K562 (cell line): Measurements from ENCODE around the gene SPATA32. TPM values are rescaled to one million over a fixed set of nuclear protein-coding genes. Genes with fewer than 3 reads are reported as not detected.

Experiments
- ATF7 ChIP-seq: fragments of 450-650 bp; IDR thresholded peaks from 2 replicates; pipeline ENCODE4 v1.7.1; 2014; ENCODE audit warnings: mild to moderate bottlenecking, moderate library complexity
- CREBBP ChIP-seq: IDR thresholded peaks from one replicate; pipeline ENCODE4 v1.6.1; 2012; ENCODE audit warnings: low read depth, mild to moderate bottlenecking, control low read depth, inconsistent platforms, low read length
- FOXK1 ChIP-seq: sonication (generic); formaldehyde crosslinking; IDR thresholded peaks from 2 replicates; pipeline ENCODE4 v1.8.0; 2022; ENCODE audit warnings: missing genetic modification reagents, mild to moderate bottlenecking, borderline replicate concordance
- MTF1 ChIP-seq: fragments of 250-450 bp; sonication (Bioruptor Pico); IDR thresholded peaks from 2 replicates; pipeline ENCODE4 v1.9.0; 2021; ENCODE audit warnings: moderate library complexity, mild to moderate bottlenecking, inconsistent platforms, borderline replicate concordance
- MYC ChIP-seq, 2 experiments: fragments of 250-450 bp in 1 of 2; sonication (Bioruptor Pico) in 1 of 2; IDR thresholded peaks; 2 replicates each; pipeline versions ENCODE4 v1.5.1 to v1.6.1; 2012 to 2021; ENCODE audit warnings: low read depth in 2 of 2, borderline replicate concordance in 1 of 2, improper control_type of control experiment in 1 of 2, low read length in 1 of 2, mild to moderate bottlenecking in 1 of 2, moderate library complexity in 1 of 2
- NFRKB ChIP-seq: fragments of 450-650 bp; IDR thresholded peaks from 2 replicates; pipeline ENCODE4 v1.6.1; 2016; ENCODE audit warnings: low read depth
- PTBP1 ChIP-seq: fragments of 200-400 bp; formaldehyde crosslinking; IDR thresholded peaks from 2 replicates; pipeline ENCODE4 v1.6.1; 2017; ENCODE audit warnings: low read depth, low read length
- TEAD1 ChIP-seq, 2 experiments: fragments of 450-650 bp in 1 of 2; sonication (generic) in 1 of 2; formaldehyde crosslinking; IDR thresholded peaks; 2 replicates each; pipeline versions ENCODE4 v1.4.0 to v1.8.0; 2020 to 2022; ENCODE audit warnings: mild to moderate bottlenecking in 2 of 2, missing genetic modification reagents in 1 of 2
- YY1 ChIP-seq, 3 experiments: IDR thresholded peaks; 2 replicates each; pipeline ENCODE4 v1.6.1; 2011; ENCODE audit warnings: low read length in 2 of 3, mild to moderate bottlenecking in 2 of 3, moderate library complexity in 2 of 3, borderline replicate concordance in 1 of 3, control low read depth in 1 of 3, low read depth in 1 of 3; ENCODE audit not compliant: insufficient read depth in 3 of 3, insufficient replicate concordance in 2 of 3, control insufficient read depth in 1 of 3, insufficient read length in 1 of 3; ENCODE audit errors: extremely low read depth in 1 of 3
- ZFPM2 ChIP-seq: fragments of 250-450 bp; sonication (Bioruptor Pico); IDR thresholded peaks from 2 replicates; pipeline ENCODE4 v1.5.1; 2022; ENCODE audit warnings: mild to moderate bottlenecking
- ZNF311 ChIP-seq: fragments of 250-450 bp; sonication (Bioruptor Pico); IDR thresholded peaks from 2 replicates; pipeline ENCODE4 v1.4.0; 2020; ENCODE audit warnings: mild to moderate bottlenecking, moderate library complexity
- ZZZ3 ChIP-seq: fragments of 450-650 bp; IDR thresholded peaks from 2 replicates; pipeline ENCODE4 v1.6.1; 2016; ENCODE audit warnings: antibody characterized with exemption, mild to moderate bottlenecking, moderate library complexity
- polyA plus RNA-seq, 8 experiments: library from polyadenylated mRNA; depleted of rRNA in 4 of 8; stranded (reverse) in 5 of 8; unstranded in 3 of 8; fragments of >200 nt; fragmentation: Nextera tagmentation in 2 of 8; fragmentation: Illumina TruSeq in 1 of 8; extraction: Ambion mirVana in 2 of 8; extraction: Trizol in 1 of 8; gene quantifications; 2 replicates each; pipeline versions ENCODE4 v1.2.1 to v1.2.3, GENCODE V29; 2011 to 2014; ENCODE audit warnings: inconsistent platforms in 1 of 8, missing spikeins in 1 of 8
- total RNA-seq, 7 experiments: library from RNA; depleted of rRNA in 6 of 7; stranded (reverse); fragments of >200 nt in 6 of 7; fragmentation: Illumina TruSeq in 2 of 7; extraction: Trizol in 2 of 7; gene quantifications; 2 replicates each; pipeline versions ENCODE4 v1.2.1 to v1.2.3, GENCODE V29; 2011 to 2021; ENCODE audit warnings: low replicate concordance in 1 of 7
- TF ChIP-seq, protein P1 (sequence below), 2 experiments: fragments of 450-650 bp in 1 of 2; IDR thresholded peaks; 2 replicates each; pipeline ENCODE4 v1.6.1; 2011 to 2017; ENCODE audit warnings: low read depth in 2 of 2, antibody characterized with exemption in 1 of 2, borderline replicate concordance in 1 of 2, low read length in 1 of 2, mild to moderate bottlenecking in 1 of 2, mixed read lengths in 1 of 2; ENCODE audit not compliant: control insufficient read depth in 1 of 2
- TF ChIP-seq, protein P2 (sequence below): fragments of 450-650 bp; IDR thresholded peaks from 2 replicates; pipeline ENCODE4 v1.6.1; 2018; ENCODE audit not compliant: partially characterized antibody
- TF ChIP-seq, protein P3 (sequence below): sonication (generic); formaldehyde crosslinking; IDR thresholded peaks from 2 replicates; pipeline ENCODE4 v1.8.0; 2022; ENCODE audit warnings: missing genetic modification reagents, mild to moderate bottlenecking, borderline replicate concordance

SPATA32 gene
- total and polyA plus RNA-seq, 9 of the 15 experiments (the other 6 are each of a cell fraction or from before 2014, with no cell fraction given) = 0.03 to 0.06 TPM; not detected in 7

DNA sequence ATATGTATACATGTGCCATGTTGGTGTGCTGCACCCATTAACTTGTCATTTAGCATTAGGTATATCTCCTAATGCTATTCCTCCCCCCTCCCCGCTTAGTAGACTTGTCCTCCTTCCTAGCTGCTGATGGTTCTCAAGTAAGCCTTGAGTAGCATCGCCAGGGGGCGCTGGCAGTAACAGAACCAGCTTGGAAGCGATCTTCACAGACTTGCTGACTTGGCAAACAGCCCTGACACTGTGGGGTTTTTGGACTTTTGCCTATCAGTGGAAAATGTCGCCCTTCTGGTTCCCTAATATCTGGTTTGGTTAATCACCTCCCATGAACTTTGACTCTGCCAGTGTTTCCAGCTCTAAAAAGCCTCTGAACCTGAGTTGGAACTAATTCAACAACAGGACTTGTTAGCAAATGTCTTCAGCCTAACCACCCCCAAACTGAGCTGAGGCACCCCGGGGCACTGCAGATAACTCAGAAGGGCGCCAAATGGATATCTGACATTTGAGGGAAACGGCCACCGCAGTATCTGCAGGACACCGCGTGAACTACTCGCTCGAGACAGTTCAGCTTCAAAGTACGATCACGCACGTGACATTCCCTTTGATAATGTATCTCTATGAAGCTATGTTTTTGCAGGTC is 15.4 kb upstream of the SPATA32 start (continued):
- TF ChIP-seq, protein P1, sequence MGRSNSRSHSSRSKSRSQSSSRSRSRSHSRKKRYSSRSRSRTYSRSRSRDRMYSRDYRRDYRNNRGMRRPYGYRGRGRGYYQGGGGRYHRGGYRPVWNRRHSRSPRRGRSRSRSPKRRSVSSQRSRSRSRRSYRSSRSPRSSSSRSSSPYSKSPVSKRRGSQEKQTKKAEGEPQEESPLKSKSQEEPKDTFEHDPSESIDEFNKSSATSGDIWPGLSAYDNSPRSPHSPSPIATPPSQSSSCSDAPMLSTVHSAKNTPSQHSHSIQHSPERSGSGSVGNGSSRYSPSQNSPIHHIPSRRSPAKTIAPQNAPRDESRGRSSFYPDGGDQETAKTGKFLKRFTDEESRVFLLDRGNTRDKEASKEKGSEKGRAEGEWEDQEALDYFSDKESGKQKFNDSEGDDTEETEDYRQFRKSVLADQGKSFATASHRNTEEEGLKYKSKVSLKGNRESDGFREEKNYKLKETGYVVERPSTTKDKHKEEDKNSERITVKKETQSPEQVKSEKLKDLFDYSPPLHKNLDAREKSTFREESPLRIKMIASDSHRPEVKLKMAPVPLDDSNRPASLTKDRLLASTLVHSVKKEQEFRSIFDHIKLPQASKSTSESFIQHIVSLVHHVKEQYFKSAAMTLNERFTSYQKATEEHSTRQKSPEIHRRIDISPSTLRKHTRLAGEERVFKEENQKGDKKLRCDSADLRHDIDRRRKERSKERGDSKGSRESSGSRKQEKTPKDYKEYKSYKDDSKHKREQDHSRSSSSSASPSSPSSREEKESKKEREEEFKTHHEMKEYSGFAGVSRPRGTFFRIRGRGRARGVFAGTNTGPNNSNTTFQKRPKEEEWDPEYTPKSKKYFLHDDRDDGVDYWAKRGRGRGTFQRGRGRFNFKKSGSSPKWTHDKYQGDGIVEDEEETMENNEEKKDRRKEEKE (IDR thresholded peaks at IDR 0.05; ENCODE audit: borderline replicate concordance in 1 of 2, control insufficient read depth in 1 of 2, low read depth in 2 of 2, low read length in 1 of 2) = no peak
- TF ChIP-seq ZZZ3 (no peak), YY1 (IDR thresholded peaks at IDR 0.05; ENCODE audit: borderline replicate concordance in 1 of 3, control insufficient read depth in 1 of 3, extremely low read depth in 1 of 3, insufficient read depth in 3 of 3, insufficient read length in 1 of 3, insufficient replicate concordance in 2 of 3, low read depth in 1 of 3, low read length in 2 of 3) (peak in 2 of 3 experiments; percentile 5 to 51), NFRKB (no peak), ZFPM2 (CRISPR knock-in tag) (no peak), FOXK1 (CRISPR knock-in tag) (no peak), ZNF311 (CRISPR knock-in tag) (no peak), MYC (IDR thresholded peaks at IDR 0.05; ENCODE audit: low read depth, low read length) (0 out of 2 replicates have a peak, but pooled peaks have one; percentile 15), MYC (CRISPR knock-in tag; IDR thresholded peaks at IDR 0.05; ENCODE audit: borderline replicate concordance, low read depth) (no peak), CREBBP (no peak), ATF7 (0 out of 2 replicates have a peak, but pooled peaks have one; percentile 55), MTF1 (CRISPR knock-in tag) (no peak), PTBP1 (no peak), TEAD1 (CRISPR knock-in tag; IDR thresholded peaks at IDR 0.05) (no peak)
- TF ChIP-seq, protein P2, sequence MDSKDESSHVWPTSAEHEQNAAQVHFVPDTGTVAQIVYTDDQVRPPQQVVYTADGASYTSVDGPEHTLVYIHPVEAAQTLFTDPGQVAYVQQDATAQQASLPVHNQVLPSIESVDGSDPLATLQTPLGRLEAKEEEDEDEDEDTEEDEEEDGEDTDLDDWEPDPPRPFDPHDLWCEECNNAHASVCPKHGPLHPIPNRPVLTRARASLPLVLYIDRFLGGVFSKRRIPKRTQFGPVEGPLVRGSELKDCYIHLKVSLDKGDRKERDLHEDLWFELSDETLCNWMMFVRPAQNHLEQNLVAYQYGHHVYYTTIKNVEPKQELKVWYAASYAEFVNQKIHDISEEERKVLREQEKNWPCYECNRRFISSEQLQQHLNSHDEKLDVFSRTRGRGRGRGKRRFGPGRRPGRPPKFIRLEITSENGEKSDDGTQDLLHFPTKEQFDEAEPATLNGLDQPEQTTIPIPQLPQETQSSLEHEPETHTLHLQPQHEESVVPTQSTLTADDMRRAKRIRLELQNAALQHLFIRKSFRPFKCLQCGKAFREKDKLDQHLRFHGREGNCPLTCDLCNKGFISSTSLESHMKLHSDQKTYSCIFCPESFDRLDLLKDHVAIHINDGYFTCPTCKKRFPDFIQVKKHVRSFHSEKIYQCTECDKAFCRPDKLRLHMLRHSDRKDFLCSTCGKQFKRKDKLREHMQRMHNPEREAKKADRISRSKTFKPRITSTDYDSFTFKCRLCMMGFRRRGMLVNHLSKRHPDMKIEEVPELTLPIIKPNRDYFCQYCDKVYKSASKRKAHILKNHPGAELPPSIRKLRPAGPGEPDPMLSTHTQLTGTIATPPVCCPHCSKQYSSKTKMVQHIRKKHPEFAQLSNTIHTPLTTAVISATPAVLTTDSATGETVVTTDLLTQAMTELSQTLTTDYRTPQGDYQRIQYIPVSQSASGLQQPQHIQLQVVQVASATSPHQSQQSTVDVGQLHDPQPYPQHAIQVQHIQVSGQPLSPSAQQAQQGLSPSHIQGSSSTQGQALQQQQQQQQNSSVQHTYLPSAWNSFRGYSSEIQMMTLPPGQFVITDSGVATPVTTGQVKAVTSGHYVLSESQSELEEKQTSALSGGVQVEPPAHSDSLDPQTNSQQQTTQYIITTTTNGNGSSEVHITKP = peak; percentile 85
- TF ChIP-seq, protein P3, sequence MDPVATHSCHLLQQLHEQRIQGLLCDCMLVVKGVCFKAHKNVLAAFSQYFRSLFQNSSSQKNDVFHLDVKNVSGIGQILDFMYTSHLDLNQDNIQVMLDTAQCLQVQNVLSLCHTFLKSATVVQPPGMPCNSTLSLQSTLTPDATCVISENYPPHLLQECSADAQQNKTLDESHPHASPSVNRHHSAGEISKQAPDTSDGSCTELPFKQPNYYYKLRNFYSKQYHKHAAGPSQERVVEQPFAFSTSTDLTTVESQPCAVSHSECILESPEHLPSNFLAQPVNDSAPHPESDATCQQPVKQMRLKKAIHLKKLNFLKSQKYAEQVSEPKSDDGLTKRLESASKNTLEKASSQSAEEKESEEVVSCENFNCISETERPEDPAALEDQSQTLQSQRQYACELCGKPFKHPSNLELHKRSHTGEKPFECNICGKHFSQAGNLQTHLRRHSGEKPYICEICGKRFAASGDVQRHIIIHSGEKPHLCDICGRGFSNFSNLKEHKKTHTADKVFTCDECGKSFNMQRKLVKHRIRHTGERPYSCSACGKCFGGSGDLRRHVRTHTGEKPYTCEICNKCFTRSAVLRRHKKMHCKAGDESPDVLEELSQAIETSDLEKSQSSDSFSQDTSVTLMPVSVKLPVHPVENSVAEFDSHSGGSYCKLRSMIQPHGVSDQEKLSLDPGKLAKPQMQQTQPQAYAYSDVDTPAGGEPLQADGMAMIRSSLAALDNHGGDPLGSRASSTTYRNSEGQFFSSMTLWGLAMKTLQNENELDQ = no peak
